HepG2 (cell line): ENCODE measurements around the gene SLC5A5. TPM values are rescaled to one million over a fixed set of nuclear protein-coding genes. Genes with fewer than 3 reads are reported as not detected.

Experiments
- BRCA1 ChIP-seq: sonication (generic); formaldehyde crosslinking; IDR thresholded peaks from 2 replicates; pipeline ENCODE4 v1.4.0; 2020; ENCODE audit warnings: missing genetic modification reagents
- ETV5 ChIP-seq: IDR thresholded peaks from 2 replicates; pipeline ENCODE4 v1.6.1; 2018; ENCODE audit warnings: missing biosample characterization, missing genetic modification reagents, inconsistent platforms, borderline replicate concordance
- NFATC3 ChIP-seq: sonication (generic); formaldehyde crosslinking; IDR thresholded peaks from 2 replicates; pipeline ENCODE4 v1.5.1; 2020; ENCODE audit warnings: mild to moderate bottlenecking, missing genetic modification reagents
- RARA ChIP-seq: IDR thresholded peaks from 2 replicates; pipeline ENCODE4 v1.6.1; 2016; ENCODE audit warnings: missing genetic modification reagents, missing compliant biosample characterization
- USF2 ChIP-seq, 2 experiments: sonication (generic) in 1 of 2; formaldehyde crosslinking in 1 of 2; IDR thresholded peaks; 2 replicates each; pipeline versions ENCODE4 v1.5.1 to v1.6.1; 2011 to 2020; ENCODE audit warnings: borderline replicate concordance in 1 of 2, low read depth in 1 of 2, low read length in 1 of 2, mild to moderate bottlenecking in 1 of 2, missing genetic modification reagents in 1 of 2, moderate library complexity in 1 of 2
- ZFP1 ChIP-seq: IDR thresholded peaks from 2 replicates; pipeline ENCODE4 v1.6.1; 2016
- ZNF207 ChIP-seq: fragments of 450-650 bp; IDR thresholded peaks from 2 replicates; pipeline ENCODE4 v1.6.1; 2016; ENCODE audit warnings: antibody characterized with exemption, borderline replicate concordance
- ZNF230 ChIP-seq: sonication (generic); formaldehyde crosslinking; IDR thresholded peaks from 2 replicates; pipeline ENCODE4 v1.4.0; 2020; ENCODE audit warnings: mild to moderate bottlenecking, missing genetic modification reagents
- ZNF34 ChIP-seq: sonication (generic); formaldehyde crosslinking; IDR thresholded peaks from 2 replicates; pipeline ENCODE4 v1.4.0; 2020; ENCODE audit warnings: mild to moderate bottlenecking, missing genetic modification reagents, borderline replicate concordance
- ZNF569 ChIP-seq: sonication (generic); formaldehyde crosslinking; IDR thresholded peaks from 2 replicates; pipeline ENCODE4 v1.5.0; 2020; ENCODE audit warnings: mild to moderate bottlenecking, missing genetic modification reagents, moderate library complexity, borderline replicate concordance
- ZNF768 ChIP-seq: sonication (generic); formaldehyde crosslinking; IDR thresholded peaks from 2 replicates; pipeline ENCODE4 v1.4.0; 2020; ENCODE audit warnings: missing genetic modification reagents
- polyA plus RNA-seq, 8 experiments: library from polyadenylated mRNA; depleted of rRNA in 3 of 8; stranded (reverse) in 7 of 8; unstranded in 1 of 8; fragments of >200 nt; fragmentation: Illumina TruSeq in 4 of 8; extraction: Trizol in 4 of 8; gene quantifications; 2 replicates each; pipeline versions ENCODE4 v1.2.1 to v1.2.3, GENCODE V29; 2011 to 2016; ENCODE audit warnings: low read depth in 4 of 8, missing spikeins in 1 of 8, mixed read lengths in 1 of 8; ENCODE audit not compliant: insufficient read depth in 1 of 8
- total RNA-seq, 5 experiments: library from RNA; depleted of rRNA; stranded (reverse); fragments of >200 nt; fragmentation: Illumina TruSeq; extraction: Trizol; gene quantifications; 2 replicates each; pipeline ENCODE4 v1.2.3, GENCODE V29; 2016; ENCODE audit warnings: low read depth in 1 of 5
- TF ChIP-seq, protein P1 (sequence below): sonication (generic); formaldehyde crosslinking; IDR thresholded peaks from 2 replicates; pipeline ENCODE4 v1.4.0; 2020; ENCODE audit warnings: missing genetic modification reagents
- TF ChIP-seq, protein P2 (sequence below): sonication (generic); formaldehyde crosslinking; IDR thresholded peaks from 2 replicates; pipeline ENCODE4 v1.4.0; 2020; ENCODE audit warnings: missing genetic modification reagents, borderline replicate concordance
- TF ChIP-seq, protein P3 (sequence below): sonication (generic); formaldehyde crosslinking; IDR thresholded peaks from 2 replicates; pipeline ENCODE4 v1.8.1; 2022; ENCODE audit warnings: low read depth, mild to moderate bottlenecking, missing genetic modification reagents

Gene SLC5A5
- total and polyA plus RNA-seq, 2 of the 13 experiments (the other 11 are each of a cell fraction or from before 2014, with no cell fraction given), result not detected

GRCh38 chr19:17932485-17933338 lies 61.0 kb downstream of the SLC5A5 start, which contains the start of gene CCDC124 (continued):
- TF ChIP-seq, protein P1, sequence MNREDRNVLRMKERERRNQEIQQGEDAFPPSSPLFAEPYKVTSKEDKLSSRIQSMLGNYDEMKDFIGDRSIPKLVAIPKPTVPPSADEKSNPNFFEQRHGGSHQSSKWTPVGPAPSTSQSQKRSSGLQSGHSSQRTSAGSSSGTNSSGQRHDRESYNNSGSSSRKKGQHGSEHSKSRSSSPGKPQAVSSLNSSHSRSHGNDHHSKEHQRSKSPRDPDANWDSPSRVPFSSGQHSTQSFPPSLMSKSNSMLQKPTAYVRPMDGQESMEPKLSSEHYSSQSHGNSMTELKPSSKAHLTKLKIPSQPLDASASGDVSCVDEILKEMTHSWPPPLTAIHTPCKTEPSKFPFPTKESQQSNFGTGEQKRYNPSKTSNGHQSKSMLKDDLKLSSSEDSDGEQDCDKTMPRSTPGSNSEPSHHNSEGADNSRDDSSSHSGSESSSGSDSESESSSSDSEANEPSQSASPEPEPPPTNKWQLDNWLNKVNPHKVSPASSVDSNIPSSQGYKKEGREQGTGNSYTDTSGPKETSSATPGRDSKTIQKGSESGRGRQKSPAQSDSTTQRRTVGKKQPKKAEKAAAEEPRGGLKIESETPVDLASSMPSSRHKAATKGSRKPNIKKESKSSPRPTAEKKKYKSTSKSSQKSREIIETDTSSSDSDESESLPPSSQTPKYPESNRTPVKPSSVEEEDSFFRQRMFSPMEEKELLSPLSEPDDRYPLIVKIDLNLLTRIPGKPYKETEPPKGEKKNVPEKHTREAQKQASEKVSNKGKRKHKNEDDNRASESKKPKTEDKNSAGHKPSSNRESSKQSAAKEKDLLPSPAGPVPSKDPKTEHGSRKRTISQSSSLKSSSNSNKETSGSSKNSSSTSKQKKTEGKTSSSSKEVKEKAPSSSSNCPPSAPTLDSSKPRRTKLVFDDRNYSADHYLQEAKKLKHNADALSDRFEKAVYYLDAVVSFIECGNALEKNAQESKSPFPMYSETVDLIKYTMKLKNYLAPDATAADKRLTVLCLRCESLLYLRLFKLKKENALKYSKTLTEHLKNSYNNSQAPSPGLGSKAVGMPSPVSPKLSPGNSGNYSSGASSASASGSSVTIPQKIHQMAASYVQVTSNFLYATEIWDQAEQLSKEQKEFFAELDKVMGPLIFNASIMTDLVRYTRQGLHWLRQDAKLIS (CRISPR knock-in tag), result no peak
- no peak for TF ChIP-seq ZNF34 (CRISPR knock-in tag)
- no peak; the same call in 1 of the 2 replicates for TF ChIP-seq ETV5 (CRISPR knock-in tag)
- TF ChIP-seq NFATC3 (CRISPR knock-in tag), result 0 out of 2 replicates have a peak, but pooled peaks have one; percentile 70
- TF ChIP-seq USF2 (IDR thresholded peaks at IDR 0.05; ENCODE audit: low read depth, low read length), result peak; percentile 73
- TF ChIP-seq USF2 (CRISPR knock-in tag; IDR thresholded peaks at IDR 0.05; ENCODE audit: borderline replicate concordance), result peak; percentile 90; the same call in 1 of the 2 replicates
- peak; percentile 28; the same call in 1 of the 2 replicates for TF ChIP-seq RARA (CRISPR knock-in tag)
- no peak for TF ChIP-seq ZNF207
- TF ChIP-seq ZNF230, result 0 out of 2 replicates have a peak, but pooled peaks have one; percentile 52
- TF ChIP-seq ZNF768 (CRISPR knock-in tag), result no peak; the same call in 1 of the 2 replicates
- TF ChIP-seq, protein P2, sequence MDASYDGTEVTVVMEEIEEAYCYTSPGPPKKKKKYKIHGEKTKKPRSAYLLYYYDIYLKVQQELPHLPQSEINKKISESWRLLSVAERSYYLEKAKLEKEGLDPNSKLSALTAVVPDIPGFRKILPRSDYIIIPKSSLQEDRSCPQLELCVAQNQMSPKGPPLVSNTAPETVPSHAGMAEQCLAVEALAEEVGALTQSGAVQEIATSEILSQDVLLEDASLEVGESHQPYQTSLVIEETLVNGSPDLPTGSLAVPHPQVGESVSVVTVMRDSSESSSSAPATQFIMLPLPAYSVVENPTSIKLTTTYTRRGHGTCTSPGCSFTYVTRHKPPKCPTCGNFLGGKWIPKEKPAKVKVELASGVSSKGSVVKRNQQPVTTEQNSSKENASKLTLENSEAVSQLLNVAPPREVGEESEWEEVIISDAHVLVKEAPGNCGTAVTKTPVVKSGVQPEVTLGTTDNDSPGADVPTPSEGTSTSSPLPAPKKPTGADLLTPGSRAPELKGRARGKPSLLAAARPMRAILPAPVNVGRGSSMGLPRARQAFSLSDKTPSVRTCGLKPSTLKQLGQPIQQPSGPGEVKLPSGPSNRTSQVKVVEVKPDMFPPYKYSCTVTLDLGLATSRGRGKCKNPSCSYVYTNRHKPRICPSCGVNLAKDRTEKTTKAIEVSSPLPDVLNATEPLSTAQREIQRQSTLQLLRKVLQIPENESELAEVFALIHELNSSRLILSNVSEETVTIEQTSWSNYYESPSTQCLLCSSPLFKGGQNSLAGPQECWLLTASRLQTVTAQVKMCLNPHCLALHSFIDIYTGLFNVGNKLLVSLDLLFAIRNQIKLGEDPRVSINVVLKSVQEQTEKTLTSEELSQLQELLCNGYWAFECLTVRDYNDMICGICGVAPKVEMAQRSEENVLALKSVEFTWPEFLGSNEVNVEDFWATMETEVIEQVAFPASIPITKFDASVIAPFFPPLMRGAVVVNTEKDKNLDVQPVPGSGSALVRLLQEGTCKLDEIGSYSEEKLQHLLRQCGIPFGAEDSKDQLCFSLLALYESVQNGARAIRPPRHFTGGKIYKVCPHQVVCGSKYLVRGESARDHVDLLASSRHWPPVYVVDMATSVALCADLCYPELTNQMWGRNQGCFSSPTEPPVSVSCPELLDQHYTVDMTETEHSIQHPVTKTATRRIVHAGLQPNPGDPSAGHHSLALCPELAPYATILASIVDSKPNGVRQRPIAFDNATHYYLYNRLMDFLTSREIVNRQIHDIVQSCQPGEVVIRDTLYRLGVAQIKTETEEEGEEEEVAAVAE, result peak; percentile 68; the same call in 1 of the 2 replicates
- 0 out of 2 replicates have a peak, but pooled peaks have one; percentile 29 for TF ChIP-seq ZFP1 (CRISPR knock-in tag)
- no peak for TF ChIP-seq ZNF569 (CRISPR knock-in tag)
- TF ChIP-seq BRCA1 (CRISPR knock-in tag), result no peak
- TF ChIP-seq, protein P3, sequence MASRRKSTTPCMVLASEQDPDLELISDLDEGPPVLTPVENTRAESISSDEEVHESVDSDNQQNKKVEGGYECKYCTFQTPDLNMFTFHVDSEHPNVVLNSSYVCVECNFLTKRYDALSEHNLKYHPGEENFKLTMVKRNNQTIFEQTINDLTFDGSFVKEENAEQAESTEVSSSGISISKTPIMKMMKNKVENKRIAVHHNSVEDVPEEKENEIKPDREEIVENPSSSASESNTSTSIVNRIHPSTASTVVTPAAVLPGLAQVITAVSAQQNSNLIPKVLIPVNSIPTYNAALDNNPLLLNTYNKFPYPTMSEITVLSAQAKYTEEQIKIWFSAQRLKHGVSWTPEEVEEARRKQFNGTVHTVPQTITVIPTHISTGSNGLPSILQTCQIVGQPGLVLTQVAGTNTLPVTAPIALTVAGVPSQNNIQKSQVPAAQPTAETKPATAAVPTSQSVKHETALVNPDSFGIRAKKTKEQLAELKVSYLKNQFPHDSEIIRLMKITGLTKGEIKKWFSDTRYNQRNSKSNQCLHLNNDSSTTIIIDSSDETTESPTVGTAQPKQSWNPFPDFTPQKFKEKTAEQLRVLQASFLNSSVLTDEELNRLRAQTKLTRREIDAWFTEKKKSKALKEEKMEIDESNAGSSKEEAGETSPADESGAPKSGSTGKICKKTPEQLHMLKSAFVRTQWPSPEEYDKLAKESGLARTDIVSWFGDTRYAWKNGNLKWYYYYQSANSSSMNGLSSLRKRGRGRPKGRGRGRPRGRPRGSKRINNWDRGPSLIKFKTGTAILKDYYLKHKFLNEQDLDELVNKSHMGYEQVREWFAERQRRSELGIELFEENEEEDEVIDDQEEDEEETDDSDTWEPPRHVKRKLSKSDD (CRISPR knock-in tag), result peak; percentile 98
